HG03045 (cell line): Measurements from ENCODE around the gene GARS1.
"Not testable (repeated sequence)": the region's sequence is repeated elsewhere in the genome, so short reads cannot be mapped to it uniquely, and the experiment has no call there.

ENCODE experiments used
- ATAC-seq: cut with Tn5 transposase; IDR thresholded peaks from one replicate; pipeline ENCODE4 v1.9.1; 2021; ENCODE audit warnings: mild to moderate bottlenecking, moderate library complexity; ENCODE audit not compliant: unreplicated experiment

GARS1 gene

DNA sequence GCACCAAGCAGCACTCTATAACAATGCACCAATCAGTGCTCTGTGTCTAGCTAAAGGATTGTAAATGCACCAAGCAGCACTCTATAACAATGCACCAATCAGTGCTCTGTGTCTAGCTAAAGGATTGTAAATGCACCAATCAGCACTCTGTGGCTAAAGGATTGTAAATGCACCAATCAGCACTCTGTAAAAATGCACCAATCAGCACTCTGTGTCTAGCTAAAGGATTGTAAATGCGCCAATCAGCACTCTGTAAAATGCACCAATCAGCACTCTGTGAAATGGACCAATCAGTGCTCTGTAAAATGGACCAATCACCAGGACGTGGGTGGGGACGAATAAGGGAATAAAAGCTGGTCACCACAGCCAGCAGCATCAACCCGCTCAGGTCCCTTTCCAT lies 24.4 kb upstream of the GARS1 start:
- not testable (repeated sequence) for ATAC-seq

DNA sequence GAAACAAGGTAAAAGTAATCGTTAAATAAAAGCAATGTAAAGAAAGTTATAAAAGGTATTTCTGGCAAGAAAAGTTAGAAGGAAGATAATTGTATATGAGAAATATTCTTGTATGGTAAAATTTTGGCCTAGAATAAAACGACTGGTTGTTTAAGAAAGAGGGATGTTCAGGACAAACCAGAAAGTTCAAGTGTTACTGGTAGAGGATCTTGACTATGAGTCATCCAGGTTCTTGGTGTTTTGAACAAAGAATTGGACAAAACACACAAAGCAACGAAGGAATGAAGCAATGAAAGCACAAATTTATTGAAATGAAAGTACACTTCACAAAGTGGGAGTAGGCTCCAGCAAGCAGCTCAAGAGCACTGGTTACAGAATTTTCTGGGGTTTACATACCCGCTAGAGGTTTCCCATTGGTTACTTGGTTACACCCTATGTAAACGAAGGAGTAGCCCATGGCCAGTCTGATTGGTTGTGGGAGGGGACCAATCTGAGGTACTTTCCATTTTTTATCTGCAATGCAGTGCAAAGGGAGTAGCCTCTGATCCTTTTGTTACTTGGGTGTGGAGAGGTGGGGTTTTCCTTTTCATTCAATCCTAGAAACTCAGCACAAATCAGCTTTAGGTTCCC lies 22.4 kb upstream of the GARS1 start:
- no peak for ATAC-seq

DNA sequence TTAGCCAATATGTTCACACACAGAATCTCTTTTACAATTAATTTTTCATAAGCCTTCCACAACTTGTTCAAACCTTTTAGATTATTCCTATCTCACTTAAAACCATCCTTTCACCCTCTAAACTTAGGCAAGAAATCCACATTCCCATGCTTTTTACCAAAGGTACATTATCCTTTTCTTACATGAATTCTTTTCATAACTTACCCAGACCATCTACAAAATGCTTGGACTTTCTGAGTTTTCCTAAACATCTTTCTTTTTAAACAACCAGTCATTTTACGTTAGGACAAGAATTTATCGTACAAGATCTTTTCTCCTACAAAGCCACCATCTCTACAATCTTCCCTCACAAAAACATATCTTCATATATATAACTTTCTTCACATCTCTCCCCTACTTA lies 18.8 kb upstream of the GARS1 start:
- no peak for ATAC-seq

DNA sequence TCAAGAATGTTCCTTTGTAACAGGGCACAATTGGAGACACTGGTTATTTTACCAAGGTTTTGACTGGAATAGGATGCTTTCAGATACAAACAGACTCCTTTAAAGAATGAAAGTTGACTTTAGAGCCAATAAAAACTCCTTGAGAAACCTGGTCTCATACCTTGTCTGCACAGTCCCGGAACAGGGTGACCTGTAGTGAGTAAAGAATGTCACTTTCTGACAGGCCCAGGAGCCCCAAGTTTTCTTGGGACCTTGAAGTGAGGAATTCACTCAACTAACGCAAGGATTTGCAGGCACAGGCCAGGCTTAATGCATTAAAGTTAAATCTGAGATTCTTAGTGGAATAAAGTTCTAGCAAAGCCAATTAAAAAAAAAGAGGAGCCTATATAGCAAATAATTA lies 11.5 kb upstream of the GARS1 start:
- ATAC-seq = no peak

DNA sequence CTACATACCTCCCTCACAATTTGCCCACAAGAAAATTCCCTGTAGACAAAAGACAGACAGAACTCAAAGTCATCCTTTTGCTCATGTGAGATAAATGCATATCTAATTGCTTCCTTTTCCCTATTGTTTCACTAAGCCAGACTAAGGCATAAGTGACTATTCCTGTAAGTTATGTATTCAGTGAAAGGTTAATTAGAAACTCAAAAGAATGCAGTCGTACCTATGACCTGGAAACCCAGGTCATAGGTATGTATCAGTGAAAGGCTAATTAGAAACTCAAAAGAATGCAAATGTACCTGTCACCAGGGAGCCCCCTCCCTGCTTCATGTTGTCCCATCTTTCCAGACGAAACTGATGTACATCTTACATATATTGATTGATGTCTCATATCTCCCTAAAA lies 10.3 kb upstream of the GARS1 start:
- no peak for ATAC-seq

DNA sequence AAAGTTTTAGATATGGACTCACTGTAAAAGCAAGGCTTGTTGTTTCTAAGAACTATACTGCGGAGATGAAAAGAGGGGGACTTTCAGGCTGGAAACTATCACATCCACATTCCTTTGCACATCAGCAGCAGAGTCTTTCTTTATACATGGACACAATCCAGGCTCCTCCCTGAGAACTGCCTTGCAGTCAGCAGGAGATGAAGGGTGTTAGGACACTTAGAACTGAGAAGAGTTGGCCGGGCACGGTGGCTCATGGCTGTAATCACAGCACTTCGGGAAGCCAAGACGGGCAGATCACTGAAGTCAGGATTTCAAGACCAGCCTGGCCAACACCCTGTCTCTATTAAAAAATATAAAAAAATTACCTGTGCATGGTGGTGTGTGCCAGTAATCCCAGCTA lies 9.7 kb upstream of the GARS1 start:
- ATAC-seq = no peak

DNA sequence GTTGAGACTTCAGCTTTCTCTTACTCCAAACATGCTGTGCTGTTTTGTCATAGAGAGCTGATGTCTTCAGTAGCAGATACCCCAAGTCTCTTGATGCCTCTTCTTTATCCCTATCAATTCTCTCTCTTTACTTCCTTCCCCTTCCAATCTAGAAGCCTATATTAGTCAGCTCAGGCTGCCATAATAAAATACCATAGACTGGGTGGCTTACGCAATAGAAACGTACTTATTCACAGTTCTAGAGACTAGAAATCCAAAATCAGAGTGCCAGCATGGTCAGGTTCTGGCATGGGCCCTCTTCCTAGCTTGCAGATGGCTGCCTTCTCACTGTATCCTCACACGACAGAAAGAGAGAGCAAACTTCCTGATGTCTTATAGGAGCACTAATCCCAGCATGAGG lies 9.0 kb upstream of the GARS1 start:
- ATAC-seq = no peak

DNA sequence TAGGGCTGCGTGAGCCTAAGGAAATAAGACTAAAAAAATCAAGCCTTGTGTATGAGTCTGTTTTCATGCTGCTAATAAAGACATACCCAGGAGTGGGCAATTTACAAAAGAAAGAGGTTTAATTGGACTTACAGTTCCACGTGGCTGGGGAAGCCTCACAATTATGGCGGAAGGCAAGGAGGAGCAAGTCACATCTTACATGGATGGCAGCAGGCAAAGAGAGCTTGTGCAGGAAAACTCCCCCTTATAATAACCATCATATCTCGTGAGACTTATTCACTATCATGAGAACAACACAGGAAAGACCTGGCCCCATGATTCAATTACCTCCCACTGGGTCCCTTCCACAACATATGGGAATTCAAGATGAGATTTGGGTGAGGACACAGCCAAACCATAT lies 7.1 kb upstream of the GARS1 start:
- not testable (repeated sequence) for ATAC-seq

DNA sequence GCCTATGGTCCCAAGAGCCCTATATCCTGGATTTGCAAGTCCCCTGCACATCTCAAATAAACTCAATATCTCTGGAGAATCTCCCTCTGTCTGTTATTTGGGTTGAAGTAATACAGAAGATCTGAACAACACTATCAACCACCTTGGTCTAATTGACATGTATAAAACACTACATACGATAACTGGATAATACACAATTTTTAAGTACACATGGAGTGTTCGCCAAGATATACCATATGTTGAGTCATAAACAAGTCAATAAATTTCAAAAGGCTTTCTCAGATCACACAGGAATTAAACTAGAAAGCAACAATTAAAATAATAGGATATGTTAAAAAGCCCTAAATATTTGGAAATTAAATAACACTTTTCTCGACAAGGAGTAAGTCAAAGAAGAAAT lies 5.6 kb upstream of the GARS1 start:
- no peak for ATAC-seq

DNA sequence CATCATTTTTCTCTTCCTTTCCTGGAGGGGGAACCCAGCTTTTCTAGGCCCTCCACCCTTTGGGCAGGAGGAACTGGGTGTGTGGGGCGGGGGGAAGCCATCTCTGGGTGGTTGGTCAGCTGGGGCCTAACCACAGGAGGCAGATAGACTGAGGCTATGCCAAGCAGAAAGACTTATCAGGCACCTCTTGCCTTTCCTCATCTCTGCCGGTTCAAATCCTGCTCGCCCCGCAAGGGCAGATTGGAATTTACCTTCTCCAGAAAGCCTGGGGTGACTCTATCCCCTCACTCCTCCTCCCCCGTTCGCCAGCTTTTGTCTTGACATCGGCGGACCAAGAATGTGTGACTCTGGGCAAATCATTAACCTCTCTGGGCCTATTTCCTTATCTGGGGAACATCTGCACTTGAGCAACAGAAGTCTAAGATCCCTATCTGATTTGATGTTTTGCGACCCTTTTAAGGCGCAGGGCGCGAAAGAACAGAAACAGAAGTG lies 584 bp upstream of the GARS1 start:
- peak; percentile 23 for ATAC-seq

DNA sequence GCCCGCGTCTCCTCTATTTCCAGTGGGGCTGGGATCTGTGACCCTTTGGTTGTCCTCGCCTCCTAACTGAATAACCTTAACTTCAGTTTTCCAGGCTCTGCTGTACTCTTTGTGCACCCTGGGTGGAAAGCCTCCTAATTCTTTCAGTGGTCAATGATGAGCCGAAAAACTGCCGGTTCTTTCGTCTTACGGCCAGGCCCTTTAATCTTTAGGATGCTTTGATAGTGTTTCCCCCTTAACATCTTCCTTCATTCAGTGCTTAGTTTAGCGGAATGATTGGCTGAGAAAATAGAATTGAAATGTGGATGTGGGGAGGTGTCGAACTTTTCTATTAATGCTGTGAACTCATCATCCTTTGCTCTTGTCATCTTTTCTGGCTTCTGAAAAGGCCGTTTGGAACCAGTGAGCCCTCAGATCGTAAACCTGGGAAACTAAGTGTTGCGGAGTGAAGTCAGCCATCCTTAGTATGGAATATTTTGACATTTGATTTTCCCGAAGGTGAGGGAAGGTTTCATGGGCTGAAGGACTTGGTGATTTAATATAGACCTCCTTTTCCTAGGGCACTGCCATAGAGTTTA lies 847 bp downstream of the GARS1 start:
- ATAC-seq = no peak

DNA sequence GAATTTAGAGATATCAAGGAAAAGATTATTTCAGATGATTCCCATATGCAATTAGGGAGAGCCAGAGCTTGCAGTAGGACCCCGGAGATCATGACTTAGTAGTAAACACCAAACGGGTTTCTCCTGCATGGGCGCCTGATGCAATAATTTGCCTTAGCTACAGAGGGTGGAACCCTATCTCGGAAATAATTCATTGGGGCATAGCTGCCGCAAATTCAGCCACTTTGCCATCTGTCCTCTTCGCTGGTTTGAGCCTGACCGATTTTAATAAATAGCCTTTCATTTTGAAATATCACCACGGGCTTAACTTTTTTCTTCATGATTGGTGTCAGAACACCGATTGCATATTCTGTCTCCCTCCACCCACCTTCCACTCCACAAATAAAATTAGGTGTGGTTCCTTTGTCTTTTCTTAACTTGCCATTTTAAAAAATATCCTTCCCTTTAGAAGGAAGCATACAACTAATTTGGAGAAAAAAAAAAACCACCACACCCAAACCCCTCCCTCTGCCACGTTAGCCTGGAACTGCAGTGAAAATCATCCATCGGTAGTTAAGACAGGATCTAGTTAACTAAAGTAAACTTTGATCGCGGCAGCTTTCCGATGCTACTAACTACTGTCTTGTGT lies 1.4 kb downstream of the GARS1 start:
- ATAC-seq = no peak

DNA sequence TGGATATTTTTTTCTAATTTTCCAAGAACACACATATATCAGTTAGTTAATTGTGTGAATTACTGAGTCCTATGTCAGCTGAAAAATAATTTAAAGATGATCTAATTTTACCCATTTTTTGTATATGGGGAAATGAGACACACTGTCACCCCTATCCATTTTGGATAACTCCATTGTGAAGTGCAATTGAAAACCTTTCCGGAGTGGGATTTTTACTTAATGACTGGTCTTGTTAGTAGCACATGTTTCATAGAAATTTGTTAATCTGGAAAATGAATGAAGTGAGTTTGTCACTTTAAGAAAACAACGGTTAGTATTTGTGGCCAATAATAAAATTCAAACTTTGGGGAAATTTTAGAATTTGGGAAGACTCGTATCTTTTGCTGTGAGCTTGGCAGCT lies 2.0 kb downstream of the GARS1 start:
- no peak for ATAC-seq

DNA sequence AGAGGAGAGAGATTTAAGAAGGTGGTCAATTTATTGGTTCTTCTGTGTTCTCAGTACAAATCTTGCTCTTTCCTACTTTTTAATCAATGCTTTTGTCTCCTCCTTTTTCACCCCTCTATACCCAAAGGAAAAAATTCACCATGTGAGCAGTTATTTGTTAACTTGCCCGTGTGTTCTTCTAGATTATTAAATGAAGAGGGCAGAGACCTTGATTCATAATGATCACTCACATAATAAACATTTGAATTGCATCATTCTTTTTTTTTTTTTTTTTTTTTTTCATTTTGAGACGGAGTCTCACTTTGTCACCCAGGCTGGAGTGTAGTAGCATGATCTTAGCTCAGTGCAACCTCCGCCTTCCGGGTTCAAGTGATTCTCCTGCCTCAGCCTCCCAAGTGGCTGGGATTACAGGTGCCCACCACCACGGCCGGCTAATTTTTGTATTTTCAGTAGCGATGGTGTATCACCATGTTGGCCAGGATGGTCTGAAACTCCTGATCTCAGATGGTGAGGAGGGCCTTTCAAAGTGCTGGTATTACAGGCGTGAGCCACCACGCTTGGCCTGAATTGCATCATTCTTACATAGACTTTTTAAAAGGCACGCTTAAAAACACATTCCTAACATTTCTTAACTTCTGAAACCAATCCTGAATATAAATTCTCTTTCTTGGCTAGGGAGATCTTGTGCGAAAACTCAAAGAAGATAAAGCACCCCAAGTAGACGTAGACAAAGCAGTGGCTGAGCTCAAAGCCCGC lies 3.6 kb downstream of the GARS1 start:
- no peak for ATAC-seq

DNA sequence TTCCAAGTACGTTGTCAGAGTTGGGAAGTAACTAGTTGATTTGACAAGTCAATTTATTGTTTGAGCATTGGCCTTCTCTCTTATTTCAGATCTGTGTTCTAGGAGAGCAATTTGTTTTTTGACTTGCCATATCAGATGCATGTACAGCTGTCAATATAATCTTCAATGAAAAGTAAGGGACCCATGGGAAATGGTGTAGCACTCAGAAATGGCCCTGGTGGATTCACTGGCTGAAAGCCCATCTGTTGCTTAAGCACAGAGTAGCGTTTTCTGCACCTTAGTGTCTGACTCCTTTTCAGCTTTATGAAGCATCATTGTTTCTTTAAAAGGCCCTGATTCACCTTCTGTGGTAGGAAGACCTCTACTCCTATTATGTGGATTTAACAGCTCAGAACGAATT lies 10.2 kb downstream of the GARS1 start:
- ATAC-seq = no peak

DNA sequence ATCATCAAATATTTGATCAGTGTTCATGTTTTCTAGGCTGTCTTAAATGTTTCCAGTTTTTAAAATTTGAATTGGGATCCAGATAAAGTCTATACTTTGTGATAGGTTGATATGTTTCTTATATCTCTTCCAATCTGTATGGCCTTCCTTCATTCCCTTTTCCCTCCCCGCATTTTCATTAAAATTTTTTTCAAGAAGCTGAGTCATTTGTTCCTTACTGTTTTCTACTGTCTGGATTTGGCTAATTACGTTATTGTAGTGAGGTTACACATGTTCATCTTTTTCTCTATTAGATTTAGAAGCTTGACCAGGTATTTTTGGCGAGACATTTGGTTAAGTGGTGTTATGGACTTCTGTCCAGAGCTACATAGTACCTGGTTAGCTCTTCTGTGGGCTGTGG lies 11.2 kb downstream of the GARS1 start:
- no peak for ATAC-seq

DNA sequence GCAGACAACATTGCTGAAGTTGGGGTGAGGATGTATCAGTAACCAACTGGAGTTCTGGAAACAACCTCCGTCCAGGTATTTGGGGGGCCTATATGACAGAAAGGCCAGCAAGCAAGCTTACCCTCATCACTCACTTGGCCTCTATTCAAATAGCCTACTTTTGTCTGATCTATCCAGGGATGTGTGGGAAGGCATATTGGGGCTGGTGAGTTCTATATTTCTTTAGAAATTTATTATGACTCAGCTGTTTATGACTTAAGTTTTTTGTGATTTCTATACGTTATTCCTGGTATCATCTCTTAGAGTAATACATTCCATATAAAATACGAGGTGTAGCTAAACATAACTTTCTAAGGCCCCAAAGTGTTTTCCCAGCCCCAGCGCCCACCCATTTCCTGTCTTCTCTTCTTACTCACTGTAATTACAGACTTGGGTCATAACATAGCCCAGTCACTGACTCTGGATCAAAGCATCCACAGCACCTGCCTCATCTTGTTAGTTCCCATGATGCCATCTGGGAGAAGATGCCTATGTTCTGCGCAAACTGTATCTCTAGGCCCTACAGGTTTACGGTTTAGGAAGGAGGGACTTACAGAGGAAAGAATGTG lies 18.1 kb downstream of the GARS1 start:
- ATAC-seq = no peak

DNA sequence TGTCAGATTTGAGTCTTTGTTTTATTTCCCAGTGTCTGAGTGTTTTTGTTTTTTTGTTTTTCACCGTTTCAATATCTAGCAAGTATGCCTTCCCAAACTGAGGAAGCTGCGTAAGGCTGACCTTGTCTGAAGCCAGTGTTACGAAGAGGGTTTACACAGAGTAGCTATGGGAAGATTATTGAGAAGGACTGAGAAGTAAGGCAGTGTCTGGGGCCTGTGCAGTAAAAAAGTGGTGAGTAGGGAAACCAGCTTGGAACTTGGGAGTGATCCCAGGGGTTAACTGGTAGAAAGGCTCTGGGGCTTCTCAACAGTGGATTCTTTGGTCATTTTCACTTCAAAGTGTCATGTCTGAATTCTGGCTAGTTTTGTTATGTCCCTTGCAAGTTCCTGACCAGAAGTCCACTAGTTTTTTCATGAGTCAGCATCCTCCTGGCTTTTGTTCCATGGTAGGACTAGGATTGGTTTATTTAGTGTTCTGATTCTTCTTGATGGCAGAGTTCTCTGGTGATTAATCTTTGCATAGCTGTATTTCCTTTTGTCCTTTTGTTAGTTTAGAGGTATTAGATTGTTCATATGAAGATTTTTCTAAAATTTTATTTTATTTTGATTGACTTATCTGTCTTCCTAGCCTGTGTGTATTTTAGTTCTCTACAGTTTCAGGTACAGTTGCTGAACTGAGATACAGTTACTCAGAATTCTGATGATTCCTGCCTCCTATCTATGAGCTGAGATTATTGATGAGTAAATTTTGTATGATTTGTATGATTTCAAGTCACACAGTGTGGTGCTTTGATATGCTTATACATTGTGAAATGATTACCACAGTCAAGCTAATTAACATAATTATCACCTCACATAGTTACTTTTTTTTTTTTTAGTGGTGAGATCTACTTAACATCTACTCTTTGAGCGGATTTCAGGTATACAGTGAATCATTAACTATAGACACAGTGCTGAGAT lies 19.0 kb downstream of the GARS1 start:
- no peak for ATAC-seq

DNA sequence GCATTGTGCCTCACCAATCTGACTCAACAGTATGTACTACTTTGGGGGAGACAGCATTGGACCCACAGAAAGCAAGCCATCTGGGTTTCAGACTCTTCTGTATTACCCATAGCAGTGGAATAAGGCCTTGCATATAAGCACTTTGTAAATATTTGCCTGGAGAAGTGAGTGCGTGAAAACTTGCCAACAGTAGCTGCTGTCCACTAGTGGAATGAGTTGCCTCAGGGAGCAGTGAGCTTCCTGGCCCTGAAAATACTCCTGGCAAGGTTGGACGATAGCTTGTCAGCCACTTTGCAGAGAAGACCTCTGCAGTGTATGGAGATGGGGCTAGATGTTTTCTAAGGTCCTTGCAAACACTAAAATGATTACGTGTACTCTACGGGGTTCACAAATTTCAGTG lies 21.6 kb downstream of the GARS1 start:
- ATAC-seq = no peak

DNA sequence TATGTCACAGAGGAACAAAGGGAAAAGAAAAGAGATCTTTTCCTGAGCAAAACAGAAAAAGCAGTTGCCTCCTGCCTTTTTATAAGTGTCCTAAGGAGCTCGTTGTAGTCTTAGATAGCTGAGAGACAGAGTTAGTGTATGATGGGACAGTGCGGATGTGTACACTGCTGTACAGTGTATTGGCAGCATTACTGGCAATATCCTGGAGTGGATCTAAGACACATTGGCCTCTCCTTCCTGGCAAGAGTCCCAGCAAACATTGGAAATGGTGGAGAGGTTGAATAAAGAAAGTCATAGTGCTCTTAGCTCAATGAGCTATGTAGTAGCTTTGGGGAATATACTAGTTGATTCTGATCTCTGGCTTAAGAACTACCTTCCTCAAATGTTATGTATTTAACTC lies 22.7 kb downstream of the GARS1 start:
- ATAC-seq = no peak
